Measurements from ENCODE around the gene GH1. TPM values are rescaled to one million over a fixed set of nuclear protein-coding genes. Genes with fewer than 3 reads are reported as not detected.

GH1 gene
- total and polyA plus RNA-seq, 9 of the 15 experiments (the other 6 are each of a cell fraction or from before 2014, with no cell fraction given), result not detected

DNA sequence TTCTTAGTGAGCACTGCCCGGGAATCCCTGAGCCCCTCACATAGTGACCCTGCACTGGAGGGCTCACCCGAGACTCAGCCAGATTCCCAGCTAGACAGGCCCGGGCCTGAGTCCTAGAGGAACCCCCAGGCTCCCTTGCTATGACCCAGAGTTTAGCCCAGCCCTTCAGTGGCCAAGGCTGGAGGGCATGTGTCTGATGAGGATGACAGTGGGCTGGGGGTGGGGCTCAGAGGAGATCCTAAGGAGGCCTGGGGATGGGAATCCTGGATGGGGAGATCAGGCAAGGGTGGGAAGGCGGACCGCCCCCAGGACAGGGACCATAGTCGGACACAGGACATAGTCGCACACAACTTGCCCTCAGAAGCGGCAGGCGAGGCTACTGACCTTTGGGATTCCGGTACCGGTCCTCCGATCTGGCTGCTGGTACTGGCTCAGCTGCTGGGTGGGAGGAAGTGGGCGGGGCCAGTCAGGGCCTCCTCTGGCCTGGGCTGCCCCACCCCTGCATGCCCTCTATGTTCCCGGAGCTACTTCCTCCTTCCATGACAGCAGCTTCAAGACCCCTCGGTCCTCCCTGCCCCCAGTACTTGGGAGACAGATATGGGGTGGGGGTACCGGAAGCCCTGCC, 12.4 kb upstream of the GH1 start (continued):
- TF ChIP-seq ILF3 (IDR thresholded peaks at IDR 0.05; ENCODE audit: borderline replicate concordance), result no peak
- TF ChIP-seq KAT8 (IDR thresholded peaks at IDR 0.05; ENCODE audit: low read depth), result no peak
- TF ChIP-seq TSC22D4 (tag; IDR thresholded peaks at IDR 0.05), result no peak
- no peak for TF ChIP-seq SMARCA4 (IDR thresholded peaks at IDR 0.05)
- TF ChIP-seq PCBP1 (IDR thresholded peaks at IDR 0.05; ENCODE audit: low read depth, low read length, poor library complexity, severe bottlenecking), result no peak
- TF ChIP-seq, protein P1, sequence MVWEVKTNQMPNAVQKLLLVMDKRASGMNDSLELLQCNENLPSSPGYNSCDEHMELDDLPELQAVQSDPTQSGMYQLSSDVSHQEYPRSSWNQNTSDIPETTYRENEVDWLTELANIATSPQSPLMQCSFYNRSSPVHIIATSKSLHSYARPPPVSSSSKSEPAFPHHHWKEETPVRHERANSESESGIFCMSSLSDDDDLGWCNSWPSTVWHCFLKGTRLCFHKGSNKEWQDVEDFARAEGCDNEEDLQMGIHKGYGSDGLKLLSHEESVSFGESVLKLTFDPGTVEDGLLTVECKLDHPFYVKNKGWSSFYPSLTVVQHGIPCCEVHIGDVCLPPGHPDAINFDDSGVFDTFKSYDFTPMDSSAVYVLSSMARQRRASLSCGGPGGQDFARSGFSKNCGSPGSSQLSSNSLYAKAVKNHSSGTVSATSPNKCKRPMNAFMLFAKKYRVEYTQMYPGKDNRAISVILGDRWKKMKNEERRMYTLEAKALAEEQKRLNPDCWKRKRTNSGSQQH (CRISPR knock-in tag; IDR thresholded peaks at IDR 0.05), result no peak
- no peak for TF ChIP-seq ZNF444 (CRISPR knock-in tag; IDR thresholded peaks at IDR 0.05)
- TF ChIP-seq, protein P2, sequence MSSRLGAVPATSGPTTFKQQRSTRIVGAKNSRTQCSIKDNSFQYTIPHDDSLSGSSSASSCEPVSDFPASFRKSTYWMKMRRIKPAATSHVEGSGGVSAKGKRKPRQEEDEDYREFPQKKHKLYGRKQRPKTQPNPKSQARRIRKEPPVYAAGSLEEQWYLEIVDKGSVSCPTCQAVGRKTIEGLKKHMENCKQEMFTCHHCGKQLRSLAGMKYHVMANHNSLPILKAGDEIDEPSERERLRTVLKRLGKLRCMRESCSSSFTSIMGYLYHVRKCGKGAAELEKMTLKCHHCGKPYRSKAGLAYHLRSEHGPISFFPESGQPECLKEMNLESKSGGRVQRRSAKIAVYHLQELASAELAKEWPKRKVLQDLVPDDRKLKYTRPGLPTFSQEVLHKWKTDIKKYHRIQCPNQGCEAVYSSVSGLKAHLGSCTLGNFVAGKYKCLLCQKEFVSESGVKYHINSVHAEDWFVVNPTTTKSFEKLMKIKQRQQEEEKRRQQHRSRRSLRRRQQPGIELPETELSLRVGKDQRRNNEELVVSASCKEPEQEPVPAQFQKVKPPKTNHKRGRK (tag; IDR thresholded peaks at IDR 0.05), result no peak
- TF ChIP-seq ZNF121 (CRISPR knock-in tag; conservative IDR thresholded peaks at IDR 0.05), result no peak
- TF ChIP-seq, protein P3, sequence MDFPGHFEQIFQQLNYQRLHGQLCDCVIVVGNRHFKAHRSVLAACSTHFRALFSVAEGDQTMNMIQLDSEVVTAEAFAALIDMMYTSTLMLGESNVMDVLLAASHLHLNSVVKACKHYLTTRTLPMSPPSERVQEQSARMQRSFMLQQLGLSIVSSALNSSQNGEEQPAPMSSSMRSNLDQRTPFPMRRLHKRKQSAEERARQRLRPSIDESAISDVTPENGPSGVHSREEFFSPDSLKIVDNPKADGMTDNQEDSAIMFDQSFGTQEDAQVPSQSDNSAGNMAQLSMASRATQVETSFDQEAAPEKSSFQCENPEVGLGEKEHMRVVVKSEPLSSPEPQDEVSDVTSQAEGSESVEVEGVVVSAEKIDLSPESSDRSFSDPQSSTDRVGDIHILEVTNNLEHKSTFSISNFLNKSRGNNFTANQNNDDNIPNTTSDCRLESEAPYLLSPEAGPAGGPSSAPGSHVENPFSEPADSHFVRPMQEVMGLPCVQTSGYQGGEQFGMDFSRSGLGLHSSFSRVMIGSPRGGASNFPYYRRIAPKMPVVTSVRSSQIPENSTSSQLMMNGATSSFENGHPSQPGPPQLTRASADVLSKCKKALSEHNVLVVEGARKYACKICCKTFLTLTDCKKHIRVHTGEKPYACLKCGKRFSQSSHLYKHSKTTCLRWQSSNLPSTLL (IDR thresholded peaks at IDR 0.05), result no peak
- TF ChIP-seq, protein P4, sequence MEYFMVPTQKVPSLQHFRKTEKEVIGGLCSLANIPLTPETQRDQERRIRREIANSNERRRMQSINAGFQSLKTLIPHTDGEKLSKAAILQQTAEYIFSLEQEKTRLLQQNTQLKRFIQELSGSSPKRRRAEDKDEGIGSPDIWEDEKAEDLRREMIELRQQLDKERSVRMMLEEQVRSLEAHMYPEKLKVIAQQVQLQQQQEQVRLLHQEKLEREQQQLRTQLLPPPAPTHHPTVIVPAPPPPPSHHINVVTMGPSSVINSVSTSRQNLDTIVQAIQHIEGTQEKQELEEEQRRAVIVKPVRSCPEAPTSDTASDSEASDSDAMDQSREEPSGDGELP (CRISPR knock-in tag; IDR thresholded peaks at IDR 0.05; ENCODE audit: borderline replicate concordance), result peak; percentile 48; the same call in 1 of the 2 replicates
- no peak for TF ChIP-seq ETV6 (IDR thresholded peaks at IDR 0.05; ENCODE audit: borderline replicate concordance in 1 of 2, low read depth in 2 of 2, low read length in 1 of 2)
- no peak for TF ChIP-seq ETV6 (CRISPR knock-in tag; IDR thresholded peaks at IDR 0.05; ENCODE audit: borderline replicate concordance)
- 0 out of 4 replicates have a peak, but pooled peaks of 1 of the 2 experiments have one; percentile 15 for TF ChIP-seq MAZ (CRISPR knock-in tag; conservative IDR thresholded peaks at IDR 0.05 in 1 of 2, IDR thresholded peaks at IDR 0.05 in 1 of 2)
- TF ChIP-seq GATA2 (CRISPR knock-in tag; IDR thresholded peaks at IDR 0.05), result no peak
- TF ChIP-seq, protein P5, sequence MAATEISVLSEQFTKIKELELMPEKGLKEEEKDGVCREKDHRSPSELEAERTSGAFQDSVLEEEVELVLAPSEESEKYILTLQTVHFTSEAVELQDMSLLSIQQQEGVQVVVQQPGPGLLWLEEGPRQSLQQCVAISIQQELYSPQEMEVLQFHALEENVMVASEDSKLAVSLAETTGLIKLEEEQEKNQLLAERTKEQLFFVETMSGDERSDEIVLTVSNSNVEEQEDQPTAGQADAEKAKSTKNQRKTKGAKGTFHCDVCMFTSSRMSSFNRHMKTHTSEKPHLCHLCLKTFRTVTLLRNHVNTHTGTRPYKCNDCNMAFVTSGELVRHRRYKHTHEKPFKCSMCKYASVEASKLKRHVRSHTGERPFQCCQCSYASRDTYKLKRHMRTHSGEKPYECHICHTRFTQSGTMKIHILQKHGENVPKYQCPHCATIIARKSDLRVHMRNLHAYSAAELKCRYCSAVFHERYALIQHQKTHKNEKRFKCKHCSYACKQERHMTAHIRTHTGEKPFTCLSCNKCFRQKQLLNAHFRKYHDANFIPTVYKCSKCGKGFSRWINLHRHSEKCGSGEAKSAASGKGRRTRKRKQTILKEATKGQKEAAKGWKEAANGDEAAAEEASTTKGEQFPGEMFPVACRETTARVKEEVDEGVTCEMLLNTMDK (IDR thresholded peaks at IDR 0.05; ENCODE audit: borderline replicate concordance, insufficient read depth, low read depth, low read length, poor library complexity, severe bottlenecking), result no peak
- TF ChIP-seq BRD9 (IDR thresholded peaks at IDR 0.05; ENCODE audit: low read depth, partially characterized antibody), result no peak
- TF ChIP-seq RBM25 (IDR thresholded peaks at IDR 0.05; ENCODE audit: low read depth, low read length, severe bottlenecking), result no peak

All from K562 (cell line).